Measurements from ENCODE around the gene DGKQ. TPM values are rescaled to one million over a fixed set of nuclear protein-coding genes. Genes with fewer than 3 reads are reported as not detected.

DGKQ gene
- total RNA-seq, 1 experiment from 2014 or later: 12.4 TPM

GRCh38 chr4:932713-933070 lies 40.7 kb downstream of the DGKQ start:
- H3K9me3 ChIP-seq (ENCODE audit: control insufficient read depth, low read depth, low read length): no peaks in the 10 kb centered on the region
- Mint-ChIP-seq H3K4me1 (peaks cover 16% of the 10 kb centered on the region in 2 experiments), H3K9me3 (no peaks in the 10 kb centered on the region), H3K27ac (peak overlapping the region; percentile 72 to 90 (median 81); a peak in 5 of 7 replicates), H3K36me3 (ENCODE audit: insufficient read depth in 1 of 3, low read depth in 3 of 3) (no peaks in the 10 kb centered on the region; a peak in 1 of 7 replicates), H3K27me3 (ENCODE audit: low read depth) (no peaks in the 10 kb centered on the region; the same call in 1 of the 2 replicates), H3K4me3 (peak overlapping the region; percentile 88 to 96)
- no peak overlapping the region for H2BK20ac ChIP-seq (ENCODE audit: low read depth, low read length, poor library complexity, severe bottlenecking)
- no peak for TF ChIP-seq CTCF (conservative IDR thresholded peaks at IDR 0.05)
- H3K23me2 ChIP-seq (ENCODE audit: insufficient read length, low read depth, low read length, poor library complexity, severe bottlenecking): peaks cover 18% of the 10 kb centered on the region
- H2BK5ac ChIP-seq (ENCODE audit: insufficient read length, low read length): no peak overlapping the region
- no CpG with 5 or more reads among the region's 11 CpGs for WGBS (ENCODE audit: extremely low coverage, insufficient read length, low lambda C conversion rate)
- H3K4me2 ChIP-seq (ENCODE audit: insufficient read depth, insufficient read length, low read length): peak overlapping the region; percentile 72
- no peak overlapping the region for H4K91ac ChIP-seq (ENCODE audit: insufficient read length, low read depth, low read length)
- H3T11ph ChIP-seq (ENCODE audit: low read length): no peak overlapping the region
- H3K18ac ChIP-seq (ENCODE audit: insufficient read length, low read depth, low read length): no peak overlapping the region
- H2BK15ac ChIP-seq (ENCODE audit: low read depth, low read length): no peak overlapping the region
- H3K4me1 ChIP-seq (ENCODE audit: insufficient read depth, low read length): peaks cover 4% of the 10 kb centered on the region; the same call in 1 of the 2 replicates
- no peak overlapping the region for H2BK12ac ChIP-seq (ENCODE audit: insufficient read length, low read depth, low read length)
- H3K27ac ChIP-seq (ENCODE audit: insufficient read length, low read depth, low read length): no peak overlapping the region
- H3K23ac ChIP-seq (ENCODE audit: insufficient read length, low read depth, low read length): no peak overlapping the region
- no peak overlapping the region for H3K4ac ChIP-seq (ENCODE audit: low read depth, low read length)
- no peak overlapping the region for H3K56ac ChIP-seq (ENCODE audit: insufficient read length, low read depth, low read length)
- peak; percentile 38 for DNase-seq
- H3K79me2 ChIP-seq (ENCODE audit: insufficient read depth, low read length): peaks cover 19% of the 10 kb centered on the region; the same call in 1 of the 2 replicates
- H2AFZ ChIP-seq (ENCODE audit: low read length): no peak overlapping the region
- H3K27me3 ChIP-seq (ENCODE audit: insufficient read depth, low read length): no peaks in the 10 kb centered on the region
- peaks cover 12% of the 10 kb centered on the region for H3K79me1 ChIP-seq (ENCODE audit: insufficient read depth, low read depth, low read length, poor library complexity, severe bottlenecking)
- peaks cover 2% of the 10 kb centered on the region for H4K20me1 ChIP-seq (ENCODE audit: control insufficient read depth, insufficient read depth, insufficient read length)
- H2AK5ac ChIP-seq (ENCODE audit: insufficient read length, low read length): no peak overlapping the region
- H2BK120ac ChIP-seq (ENCODE audit: low read depth, low read length, poor library complexity, severe bottlenecking): no peak overlapping the region
- H3K9ac ChIP-seq (ENCODE audit: extremely low read depth, insufficient read length, low read length): peak overlapping the region; percentile 27
- no peak overlapping the region for H4K5ac ChIP-seq (ENCODE audit: insufficient read length, low read depth, low read length)
- H4K8ac ChIP-seq (replicated peaks; ENCODE audit: insufficient read length, low read depth, low read length): no peak overlapping the region
- H3K14ac ChIP-seq (ENCODE audit: insufficient read depth, low read length): no peak overlapping the region

Data from H9 (cell line).